Kidney (tissue), 14 donors: ENCODE results near the gene POC1B. TPM values are rescaled to one million over a fixed set of nuclear protein-coding genes. Genes with fewer than 3 reads are reported as not detected.

Source experiments
- DNase-seq, 5 donors: peaks; one replicate each; pipeline ENCODE4 v3.0.0-alpha.2; 2013 to 2020
- FAIRE-seq: peaks from 2 replicates; lab custom pipeline; 2012; peaks lifted over from hg19 to GRCh38; lab: Jason Lieb, UNC
- H3K27ac ChIP-seq, 2 donors: one replicate each; pipeline ENCODE4 v1.7.0; 2013; ENCODE audit warnings: low read depth in 2 of 2, low read length in 2 of 2, inconsistent platforms in 1 of 2
- H3K27me3 ChIP-seq: one replicate; pipeline ENCODE4 v1.7.1; 2013; ENCODE audit warnings: low read length, inconsistent platforms; ENCODE audit not compliant: control insufficient read depth, insufficient read depth
- H3K36me3 ChIP-seq, 3 donors: one replicate each; pipeline versions ENCODE4 v1.7.0 to v1.7.1; 2013; ENCODE audit warnings: low read length in 3 of 3, control low read depth in 1 of 3, inconsistent platforms in 1 of 3; ENCODE audit not compliant: insufficient read depth in 3 of 3, control insufficient read depth in 2 of 3
- H3K4me1 ChIP-seq, 3 donors: one replicate each; pipeline versions ENCODE4 v1.7.0 to v1.7.1; 2013; ENCODE audit warnings: low read length in 3 of 3, inconsistent platforms in 1 of 3, low read depth in 1 of 3; ENCODE audit not compliant: control insufficient read depth in 2 of 3, insufficient read depth in 2 of 3
- H3K4me3 ChIP-seq, 3 donors: one replicate each; pipeline versions ENCODE4 v1.7.0 to v1.8.1; 2013; ENCODE audit warnings: low read length in 3 of 3, control low read depth in 1 of 3, inconsistent platforms in 1 of 3
- H3K9ac ChIP-seq, 3 donors: one replicate each; pipeline versions ENCODE4 v1.7.0 to v1.7.1; 2013; ENCODE audit warnings: low read length in 3 of 3, control low read depth in 1 of 3, inconsistent platforms in 1 of 3
- H3K9me3 ChIP-seq, 3 donors: one replicate each; pipeline versions ENCODE4 v1.7.0 to v1.7.1; 2013; ENCODE audit warnings: low read length in 3 of 3, control low read depth in 1 of 3, inconsistent platforms in 1 of 3; ENCODE audit not compliant: control insufficient read depth in 2 of 3, insufficient read depth in 1 of 3
- intact Hi-C: fragments of 100-400 bp; cut with DNase I; formaldehyde crosslinking; loops from one replicate; pipeline ENCODE4 v1.11.1; 2022
- polyA plus RNA-seq: library from polyadenylated mRNA; stranded (reverse); fragments of 350-450 nt; fragmentation: Illumina TruSeq; extraction: RNeasy Lipid Tissue Mini Kit (QIAGEN cat#74804); gene quantifications from one replicate; pipeline ENCODE4 v1.2.3, GENCODE V29; 2014; ENCODE audit warnings: low read depth, low replicate concordance; ENCODE audit not compliant: insufficient read depth
- total RNA-seq: library from RNA; stranded (reverse); fragmentation: NEBNext Ultra II Directional; extraction: Animal tissue kit (Norgen Biotek cat#: 25700); gene quantifications from one replicate; pipeline ENCODE4 v1.2.1, GENCODE V29; 2021
- TF ChIP-seq, protein P1 (sequence below): IDR thresholded peaks from 3 replicates; pipeline ENCODE4 v1.5.1; 2012; ENCODE audit warnings: mild to moderate bottlenecking, moderate library complexity, borderline replicate concordance; ENCODE audit not compliant: insufficient read depth; ENCODE audit errors: extremely low read depth
- donor health status: control.
- donor health status: control.
- donor health status: control.
- donor health status: control.
- donor health status: control.
- donor health status: DM: yes; HTN: yes; CAD: no.
- donor health status: Normal renal cell carcinoma (clear cell type).

Gene POC1B
- total and polyA plus RNA-seq, 2 donors from 2014 or later, result 11.7 to 16.7 TPM

DNA sequence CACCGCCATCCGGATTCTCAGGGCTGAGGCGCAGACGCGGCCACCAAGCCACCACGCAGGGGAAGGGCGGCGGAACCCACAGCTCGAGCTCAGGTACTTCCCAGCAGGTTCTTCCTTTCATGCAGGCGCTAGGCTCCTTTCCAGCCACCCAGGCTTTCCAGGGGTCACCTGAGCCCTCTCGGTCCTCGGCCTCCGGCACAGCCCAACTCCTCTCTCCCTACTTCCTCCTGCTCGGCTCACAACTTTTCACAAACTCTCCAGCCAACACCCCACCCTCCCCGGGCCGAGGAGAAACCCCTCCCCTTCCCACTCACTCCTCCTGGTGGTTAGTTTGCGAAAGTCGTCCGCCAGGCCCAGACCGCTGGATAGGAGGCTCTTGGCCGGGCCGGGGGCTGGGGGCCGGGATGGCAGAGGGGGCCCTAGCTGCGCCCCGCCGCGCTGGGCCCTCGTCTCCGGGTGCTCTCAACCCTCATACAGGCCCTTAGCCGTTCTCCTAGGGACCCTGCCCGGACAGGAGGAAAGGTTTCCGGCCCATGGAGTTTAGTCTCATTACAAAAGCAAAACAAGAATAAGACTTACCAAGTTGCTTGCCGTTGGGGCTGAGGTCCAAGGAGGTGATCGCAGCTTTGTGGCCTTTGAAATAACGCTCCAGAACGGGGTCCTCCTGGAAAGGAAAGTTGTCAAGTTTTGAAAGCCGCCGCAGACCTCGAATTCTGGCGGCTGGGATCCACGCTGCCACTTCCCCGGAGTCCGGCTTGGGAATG, 1.1 kb downstream of the POC1B start, which contains the start of gene GALNT4:
Gene GALNT4 (minus strand): TSS at position 256 of the 764 bp plus-strand sequence. CDS start 247 bp downstream, at position 9.
- intact Hi-C loops, result loop anchor here (10.0 kb wide), 1 partner anchor 500 kb away; no protein-coding TSS in a partner anchor
- H3K36me3 ChIP-seq, result no peaks in the 10 kb centered on the region
- H3K4me1 ChIP-seq, result peaks cover 3 to 16% (median 15%) of the 10 kb centered on the region in 3 donors
- FAIRE-seq (no peak), DNase-seq (peak; percentile 92 to 97 (median 95))
- TF ChIP-seq, protein P1, sequence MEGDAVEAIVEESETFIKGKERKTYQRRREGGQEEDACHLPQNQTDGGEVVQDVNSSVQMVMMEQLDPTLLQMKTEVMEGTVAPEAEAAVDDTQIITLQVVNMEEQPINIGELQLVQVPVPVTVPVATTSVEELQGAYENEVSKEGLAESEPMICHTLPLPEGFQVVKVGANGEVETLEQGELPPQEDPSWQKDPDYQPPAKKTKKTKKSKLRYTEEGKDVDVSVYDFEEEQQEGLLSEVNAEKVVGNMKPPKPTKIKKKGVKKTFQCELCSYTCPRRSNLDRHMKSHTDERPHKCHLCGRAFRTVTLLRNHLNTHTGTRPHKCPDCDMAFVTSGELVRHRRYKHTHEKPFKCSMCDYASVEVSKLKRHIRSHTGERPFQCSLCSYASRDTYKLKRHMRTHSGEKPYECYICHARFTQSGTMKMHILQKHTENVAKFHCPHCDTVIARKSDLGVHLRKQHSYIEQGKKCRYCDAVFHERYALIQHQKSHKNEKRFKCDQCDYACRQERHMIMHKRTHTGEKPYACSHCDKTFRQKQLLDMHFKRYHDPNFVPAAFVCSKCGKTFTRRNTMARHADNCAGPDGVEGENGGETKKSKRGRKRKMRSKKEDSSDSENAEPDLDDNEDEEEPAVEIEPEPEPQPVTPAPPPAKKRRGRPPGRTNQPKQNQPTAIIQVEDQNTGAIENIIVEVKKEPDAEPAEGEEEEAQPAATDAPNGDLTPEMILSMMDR, result peak; percentile 64
- peak within 1 kb of the TSS; percentile 91 to 97 for H3K27ac ChIP-seq
- H3K9ac ChIP-seq, result peak within 1 kb of the TSS; percentile 83 to 93 (median 90)
- no peaks in the 10 kb centered on the region for H3K27me3 ChIP-seq
- peak within 1 kb of the TSS; percentile 95 to 100 (median 99) for H3K4me3 ChIP-seq
- no peaks in the 10 kb centered on the region for H3K9me3 ChIP-seq

DNA sequence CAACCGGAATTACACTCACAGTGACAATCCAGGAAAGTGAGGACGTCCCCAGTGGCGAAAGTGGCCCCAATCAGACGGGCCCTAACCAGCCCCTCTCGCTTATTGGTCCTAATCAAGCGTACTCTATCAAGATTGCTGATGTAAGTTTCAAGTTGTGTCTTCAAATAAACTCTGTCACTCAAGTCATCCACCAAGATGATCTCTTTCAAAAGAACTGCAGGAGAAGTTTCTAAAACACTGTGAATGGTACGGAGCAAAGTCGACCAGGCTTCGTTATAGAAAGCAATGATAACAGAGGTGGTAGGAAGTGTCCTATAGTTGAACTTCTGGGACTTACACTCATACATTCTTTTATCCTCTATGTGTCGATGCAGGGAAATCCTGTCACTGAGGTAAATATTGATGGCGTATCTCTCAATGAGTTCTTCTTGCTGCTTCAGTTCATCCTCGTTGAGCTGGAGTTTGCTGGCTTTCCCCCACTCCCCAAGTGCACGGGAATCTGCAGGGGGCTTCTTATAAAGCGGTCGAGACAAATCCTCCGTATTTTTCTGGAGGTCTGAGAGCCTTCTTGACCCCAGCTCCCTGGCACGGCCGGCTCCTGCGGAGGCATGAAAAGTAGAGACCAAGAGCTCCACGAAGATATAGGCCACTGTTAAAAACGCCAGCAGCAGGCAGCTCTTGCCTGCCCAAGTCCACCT, 1.9 kb downstream of the POC1B start:
- H3K27me3 ChIP-seq, result no peaks in the 10 kb centered on the region
- H3K9me3 ChIP-seq, result no peaks in the 10 kb centered on the region
- peak overlapping the region; percentile 78 to 95 (median 88) for H3K4me3 ChIP-seq
- H3K27ac ChIP-seq, result peak overlapping the region; percentile 91 to 97
- DNase-seq (no peak), FAIRE-seq (no peak)
- TF ChIP-seq, protein P1, result no peak
- H3K9ac ChIP-seq, result peak overlapping the region; percentile 64 to 93 (median 83)
- H3K36me3 ChIP-seq, result no peaks in the 10 kb centered on the region
- peaks cover 3 to 16% (median 15%) of the 10 kb centered on the region in 3 donors for H3K4me1 ChIP-seq
- intact Hi-C loops, result loop anchor here (10.0 kb wide), 1 partner anchor 499 kb away; no protein-coding TSS in a partner anchor

DNA sequence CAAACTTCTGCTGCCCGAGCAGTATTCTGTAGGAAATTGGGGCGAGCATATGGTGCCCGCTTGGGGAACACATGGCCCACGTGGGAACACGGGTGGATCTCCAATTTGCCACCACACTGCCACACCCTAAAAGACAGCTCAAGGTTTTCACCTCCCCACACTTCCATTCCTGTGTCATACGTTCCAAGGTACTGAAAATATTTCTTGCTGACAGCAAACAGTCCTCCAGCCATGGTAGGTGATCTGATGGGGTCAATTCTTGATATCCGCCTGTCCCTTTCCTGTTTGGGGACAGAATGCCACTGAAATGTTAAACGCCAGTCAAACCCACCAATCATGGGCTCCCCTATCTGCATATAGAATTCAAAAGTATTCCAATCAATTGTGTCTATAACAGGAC, 2.5 kb downstream of the POC1B start:
- Histone ChIP-seq H3K9ac (peak overlapping the region in 1 of 3 donors; percentile 93), H3K4me3 (peak overlapping the region in 2 of 3 donors; percentile 78 to 95), H3K27ac (no peak overlapping the region), H3K4me1 (peaks cover 3 to 16% (median 15%) of the 10 kb centered on the region in 3 donors), H3K9me3 (no peaks in the 10 kb centered on the region), H3K36me3 (no peaks in the 10 kb centered on the region), H3K27me3 (no peaks in the 10 kb centered on the region)
- intact Hi-C loops, result loop anchor here (10.0 kb wide), 1 partner anchor 499 kb away; no protein-coding TSS in a partner anchor
- DNase-seq (no peak), FAIRE-seq (no peak)
- TF ChIP-seq, protein P1, result no peak
